GM19240 (cell line): ENCODE results near the gene RIBC2.
A peak's percentile ranks its signal among the peaks of the same experiment; 100 is the strongest.
"Not testable (repeated sequence)": the region's sequence is repeated elsewhere in the genome, so short reads cannot be mapped to it uniquely, and the experiment has no call there.

ENCODE experiments used
- DNase-seq: peaks from one replicate; pipeline ENCODE4 v3.0.0; 2011; ENCODE audit warnings: low spot score; ENCODE audit not compliant: insufficient read length

Gene RIBC2

DNA sequence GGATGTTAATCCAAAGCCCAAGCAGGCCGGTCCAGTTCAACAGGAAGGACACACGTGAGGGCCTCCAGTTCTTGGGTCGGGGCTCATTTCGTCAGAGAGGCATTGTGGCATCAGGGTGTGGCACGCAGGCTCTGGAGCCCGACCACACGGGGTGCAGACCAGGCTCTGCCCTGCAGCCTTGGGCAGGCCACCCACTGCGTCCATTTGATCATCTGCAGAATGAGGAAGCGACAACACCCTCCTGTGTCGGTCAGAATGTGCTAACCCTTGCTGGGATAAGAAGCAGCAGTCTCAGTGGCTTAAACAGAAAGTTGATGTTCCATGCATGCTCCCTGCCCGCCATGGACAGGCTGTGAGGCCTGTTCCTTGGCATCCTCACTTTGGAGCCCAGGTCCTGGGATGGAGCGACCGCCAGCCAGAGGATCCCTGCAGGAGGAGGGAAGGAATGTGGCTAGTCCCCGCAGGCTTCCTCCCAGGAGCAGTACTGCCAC is 10.8 kb downstream of the RIBC2 start:
- no peak for DNase-seq

DNA sequence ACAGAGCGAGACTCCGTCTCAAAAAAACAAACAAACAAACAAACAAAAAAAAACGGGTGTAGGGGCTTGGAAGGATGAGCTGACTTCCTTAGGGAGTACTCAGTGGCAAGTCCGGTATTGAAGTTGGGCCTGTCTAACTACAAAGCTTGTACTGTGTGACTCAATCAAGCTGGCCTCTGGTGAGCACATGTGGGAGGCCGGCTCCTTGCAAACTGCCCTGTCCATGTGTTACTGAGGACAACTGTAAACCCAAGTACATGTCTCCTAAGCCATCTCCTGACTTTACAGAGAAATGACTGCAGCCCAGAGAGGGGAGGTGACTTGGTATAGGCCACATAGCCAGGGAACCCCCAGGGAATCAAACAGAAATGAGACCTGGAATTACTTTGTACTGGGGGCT is 11.6 kb downstream of the RIBC2 start:
- no peak for DNase-seq

GRCh38 chr22:45425531-45426265 is 12.2 kb downstream of the RIBC2 start:
- no peak for DNase-seq

DNA sequence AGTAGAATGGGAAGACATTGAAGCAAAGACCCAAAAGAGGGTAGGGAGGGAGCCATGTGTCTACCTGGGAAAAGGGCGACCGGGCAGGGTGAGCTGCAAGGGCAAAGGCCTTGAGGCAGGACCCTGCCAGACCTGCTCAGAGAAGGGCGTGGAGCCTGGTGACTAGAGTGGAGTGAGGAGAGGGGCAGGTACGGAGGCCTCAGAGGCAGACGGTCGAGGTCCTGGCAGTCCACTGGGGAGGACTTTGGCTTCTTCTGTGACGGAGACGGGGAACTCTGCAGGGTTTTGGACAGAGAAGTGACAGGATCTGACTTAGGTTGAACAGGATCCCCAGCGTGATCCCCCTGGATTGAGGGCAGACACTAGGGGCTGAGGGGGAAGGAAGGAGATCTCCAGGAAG is 12.9 kb downstream of the RIBC2 start:
- no peak for DNase-seq

DNA sequence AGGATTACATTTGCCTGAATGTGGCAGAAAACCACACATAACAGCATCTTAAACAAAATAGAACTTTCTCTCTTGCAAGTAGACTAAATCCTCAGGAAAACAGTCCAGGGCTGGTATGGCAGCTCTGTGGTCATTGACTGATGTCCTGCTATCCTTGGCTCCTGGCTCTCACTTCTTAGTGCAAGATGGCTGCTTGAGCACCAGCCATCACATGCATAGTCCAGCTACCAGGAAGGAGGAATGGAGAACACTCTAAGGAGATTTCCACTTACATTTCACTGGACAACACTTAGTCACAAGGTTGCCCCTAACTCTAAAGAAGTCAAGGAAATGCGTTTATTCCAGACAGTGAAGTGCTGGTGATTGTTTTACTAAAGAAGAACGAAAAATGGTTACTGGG is 13.6 kb downstream of the RIBC2 start:
- no peak for DNase-seq

DNA sequence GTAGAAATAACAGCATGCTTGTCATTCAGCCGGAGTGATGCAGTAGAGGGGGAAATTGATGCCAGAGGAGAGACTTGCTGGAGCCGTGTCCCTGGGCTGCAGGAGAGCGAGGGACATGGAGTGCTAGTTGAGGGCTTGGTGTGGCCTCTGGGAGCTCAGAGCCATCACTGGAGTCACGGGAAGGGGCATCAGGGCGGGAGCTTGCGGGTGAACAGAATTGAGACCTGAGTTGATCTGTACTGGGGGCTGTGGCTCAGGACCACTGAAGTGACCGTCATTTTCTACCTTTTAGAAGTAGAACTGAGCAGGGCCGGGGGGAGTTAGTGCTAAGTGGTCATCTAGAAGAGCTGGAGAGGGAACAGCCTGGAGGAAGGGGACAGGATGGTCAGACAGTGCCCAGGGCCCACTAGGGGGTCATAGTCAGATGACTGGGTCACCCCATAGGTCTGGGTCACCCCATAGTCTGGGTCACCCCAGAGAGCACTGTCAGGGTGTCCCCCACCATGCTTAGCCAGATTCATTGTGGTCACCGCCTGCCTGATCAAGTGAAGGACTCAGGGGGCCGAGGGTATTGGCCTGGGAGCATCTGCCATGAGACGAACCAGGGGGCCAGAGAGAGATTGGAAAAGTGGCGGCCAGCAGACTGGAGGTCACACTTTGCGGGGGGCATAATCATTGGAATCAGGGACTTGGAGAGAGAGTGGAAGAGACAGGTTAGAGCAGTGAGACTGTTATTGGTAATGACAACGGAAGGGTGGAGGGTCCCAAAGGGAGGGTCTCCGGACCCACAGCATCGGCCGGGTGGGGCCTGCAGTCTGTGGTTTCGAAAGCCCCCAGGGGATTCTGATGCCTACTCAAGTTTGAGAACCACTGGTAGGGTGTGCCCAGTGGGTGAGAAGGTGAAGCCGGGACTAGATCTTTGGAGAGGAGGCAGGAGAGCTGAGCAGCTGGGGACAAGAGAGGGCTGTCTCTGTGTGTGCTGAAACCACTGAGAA is 15.2 kb downstream of the RIBC2 start:
- no peak for DNase-seq

- no peak for DNase-seq
These were observed 15.9 kb downstream of the RIBC2 start for GRCh38 chr22:45429424-45429823.

DNA sequence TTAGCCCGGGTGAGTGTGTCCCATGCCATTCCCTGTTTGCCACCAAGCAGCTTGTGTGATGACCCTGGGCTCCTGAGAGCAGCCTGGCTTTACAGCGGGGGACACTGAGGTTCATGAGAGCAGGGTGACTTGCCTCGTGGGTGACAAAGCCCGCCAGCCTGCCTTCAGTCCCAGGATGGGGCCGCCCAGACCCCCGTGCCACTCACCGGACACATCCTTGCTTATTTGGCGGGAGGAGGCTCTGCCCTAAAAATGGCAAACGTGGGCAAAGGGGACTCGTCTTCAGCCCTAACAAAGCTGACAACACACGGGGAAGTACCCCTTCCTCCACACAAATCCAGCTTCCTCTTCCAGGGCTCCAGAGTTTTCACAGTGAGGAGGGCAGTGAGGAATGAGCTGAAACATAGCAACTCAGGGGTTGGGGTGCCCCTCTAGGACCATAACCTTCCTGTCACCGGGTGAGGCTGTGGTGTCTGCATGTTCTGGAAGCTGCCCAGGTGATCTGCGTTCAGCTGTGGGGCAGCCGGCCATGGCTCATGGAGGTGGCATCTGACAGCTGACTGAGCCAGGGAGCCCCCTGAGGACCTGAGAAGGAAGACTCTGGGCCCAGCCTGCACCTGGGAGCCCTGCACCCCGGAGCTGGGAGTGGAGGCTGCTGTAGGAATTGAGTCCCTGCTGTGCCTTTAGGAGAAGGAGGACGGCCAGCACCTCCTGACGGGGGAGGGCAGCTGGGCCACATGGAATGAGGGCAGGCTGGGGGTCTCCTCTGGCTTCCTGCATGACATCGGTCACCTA is 16.7 kb downstream of the RIBC2 start:
- DNase-seq = no peak

DNA sequence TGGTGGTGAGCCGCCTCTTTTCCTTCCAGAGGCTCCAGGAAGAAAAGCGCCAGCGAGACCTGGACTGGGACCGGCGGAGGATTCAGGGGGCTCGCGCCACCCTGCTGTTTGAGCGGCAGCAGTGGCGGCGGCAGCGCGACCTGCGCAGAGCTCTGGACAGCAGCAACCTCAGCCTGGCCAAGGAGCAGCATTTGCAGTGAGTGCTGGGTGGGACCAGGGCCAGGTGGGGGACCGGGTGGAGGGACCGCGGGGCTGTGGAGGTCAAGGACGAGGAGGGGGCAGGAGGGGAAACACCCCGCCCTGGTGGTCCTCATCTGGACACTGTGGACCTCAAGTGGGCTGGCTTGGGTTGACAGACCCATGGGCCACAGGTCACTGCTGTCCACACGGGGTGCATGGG is 17.4 kb downstream of the RIBC2 start:
- DNase-seq = no peak

- DNase-seq = no peak
These were observed 21.5 kb downstream of the RIBC2 start for GRCh38 chr22:45434981-45435380.

- DNase-seq = peak; percentile 85
These were observed 22.1 kb downstream of the RIBC2 start for GRCh38 chr22:45435544-45436139.

DNA sequence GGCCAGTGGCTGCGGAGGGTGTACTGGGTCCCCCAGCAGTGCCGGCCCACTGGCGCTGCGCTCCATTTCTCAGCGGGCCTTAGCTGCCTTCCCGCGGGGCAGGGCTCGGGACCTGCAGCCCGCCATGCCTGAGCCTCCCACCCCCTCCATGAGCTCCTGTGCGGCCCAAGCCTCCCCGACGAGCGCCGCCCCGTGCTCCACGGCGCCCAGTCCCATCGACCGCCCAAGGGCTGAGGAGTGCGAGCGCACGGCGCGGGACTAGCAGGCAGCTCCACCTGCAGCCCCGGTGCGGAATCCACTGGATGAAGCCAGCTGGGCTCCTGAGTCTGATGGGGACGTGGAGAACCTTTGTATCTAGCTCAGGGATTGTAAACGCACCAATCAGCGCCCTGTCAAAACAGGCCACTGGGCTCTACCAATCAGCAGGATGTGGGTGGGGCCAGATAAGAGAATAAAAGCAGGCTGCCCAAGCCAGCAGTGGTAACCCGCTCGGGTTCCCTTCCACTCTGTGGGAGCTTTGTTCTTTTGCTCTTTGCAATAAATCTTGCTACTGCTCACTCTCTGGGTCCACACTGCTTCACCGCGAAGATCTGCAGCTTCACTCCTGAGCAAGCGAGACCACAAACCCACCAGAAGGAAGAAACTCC is 23.5 kb downstream of the RIBC2 start:
- DNase-seq = not testable (repeated sequence)

DNA sequence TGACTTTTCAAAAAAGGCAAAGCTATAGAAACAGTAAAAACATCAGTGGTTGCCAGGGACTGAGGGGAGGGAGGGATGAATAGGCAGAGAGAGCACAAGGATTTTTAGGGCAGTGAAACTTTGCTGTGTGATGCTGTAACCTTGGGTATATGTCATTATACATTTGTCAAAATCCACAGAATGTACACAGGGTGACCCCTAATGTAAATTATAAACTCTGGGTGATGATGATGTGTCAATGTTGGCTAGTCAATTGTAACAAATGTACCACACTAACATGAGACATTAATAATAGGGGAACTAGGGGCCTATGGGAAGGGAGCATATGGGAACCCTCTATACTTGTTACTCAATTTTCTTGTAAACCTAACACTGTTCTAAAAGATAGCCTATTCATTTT is 24.8 kb downstream of the RIBC2 start:
- DNase-seq = no peak

GRCh38 chr22:45440688-45441087 is 27.2 kb downstream of the RIBC2 start:
- DNase-seq = not testable (repeated sequence)

DNA sequence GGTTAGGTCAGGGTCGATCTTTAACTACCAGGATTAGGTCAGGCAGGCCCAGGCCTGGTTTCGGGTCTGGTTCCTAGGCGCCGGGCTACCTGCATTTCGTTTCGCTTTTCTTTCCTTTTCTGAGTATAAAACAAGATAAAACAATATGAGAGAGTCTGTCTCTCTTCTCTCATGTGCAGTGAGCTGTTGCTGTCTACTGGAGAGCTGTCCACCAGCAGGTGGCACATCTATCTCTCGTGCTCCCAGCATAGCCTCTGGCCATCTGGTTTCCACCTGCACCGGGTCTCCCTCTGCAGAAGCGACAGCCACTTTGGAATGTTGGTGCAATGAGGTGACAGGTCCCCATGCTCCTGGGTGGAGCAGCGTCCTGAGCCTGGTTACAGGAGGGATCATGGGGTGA is 27.6 kb downstream of the RIBC2 start:
- DNase-seq = peak; percentile 36

- no peak for DNase-seq
These were observed 28.6 kb downstream of the RIBC2 start for GRCh38 chr22:45442116-45442515.

DNA sequence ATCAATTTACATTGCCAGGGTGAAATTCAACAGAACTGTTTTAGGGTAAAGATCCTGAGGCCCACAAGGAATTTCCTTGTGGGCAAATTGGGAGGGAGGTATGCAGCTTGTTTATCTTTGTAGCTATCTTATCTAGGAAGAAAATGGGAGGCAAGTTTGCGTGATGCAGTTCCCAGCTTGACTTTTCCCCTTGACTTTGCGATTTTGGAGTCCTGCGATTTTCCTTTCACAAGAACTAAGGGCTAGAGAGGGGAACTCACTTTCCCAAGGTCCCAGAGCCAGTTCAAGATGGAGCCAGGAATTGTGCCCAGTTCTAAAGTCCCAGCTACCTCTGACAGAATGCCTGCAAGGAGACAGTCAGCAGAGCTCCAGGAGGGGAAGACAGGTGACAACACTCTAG is 30.7 kb downstream of the RIBC2 start:
- no peak for DNase-seq

GRCh38 chr22:45445031-45445710 is 31.7 kb downstream of the RIBC2 start:
- no peak for DNase-seq

GRCh38 chr22:45446216-45446615 is 32.7 kb downstream of the RIBC2 start:
- no peak for DNase-seq

- not testable (repeated sequence) for DNase-seq
These were observed 34.1 kb downstream of the RIBC2 start for GRCh38 chr22:45447596-45447995.
